GM08714 (cell line): ENCODE results near the gene MICU1.
"Not testable (repeated sequence)": the region's sequence is repeated elsewhere in the genome, so short reads cannot be mapped to it uniquely, and the experiment has no call there.

Source experiments
- H3K4me3 ChIP-seq: fragments of 200-500 bp; sonication (Bioruptor generic); 2 replicates; pipeline ENCODE4 v1.5.1; 2014; ENCODE audit warnings: mild to moderate bottlenecking, low read length, inconsistent platforms
- ZNF274 ChIP-seq: IDR thresholded peaks from 2 replicates; pipeline ENCODE4 v1.6.1; 2012; ENCODE audit warnings: mild to moderate bottlenecking, low read depth, low read length

Gene MICU1

DNA sequence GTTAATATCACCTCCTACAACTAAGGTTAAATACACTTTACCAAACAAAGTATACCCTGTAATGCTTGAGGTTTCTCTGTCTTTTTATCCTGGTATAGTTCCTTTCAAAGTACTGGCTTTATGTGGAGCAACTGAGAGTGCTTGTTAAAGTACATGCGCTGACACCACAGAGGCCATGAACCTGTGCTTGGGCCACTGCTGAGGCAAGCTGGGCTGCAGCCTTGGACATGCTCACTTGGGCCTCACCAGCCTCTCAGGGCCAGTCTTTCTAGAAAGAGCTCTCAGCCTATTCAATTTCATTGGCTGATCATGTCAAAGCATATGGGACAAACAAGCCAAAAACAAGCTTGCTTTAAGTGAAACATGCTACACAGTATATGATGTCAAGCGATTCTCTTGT is 145.0 kb downstream of the MICU1 start:
- H3K4me3 ChIP-seq, result no peak overlapping the region

DNA sequence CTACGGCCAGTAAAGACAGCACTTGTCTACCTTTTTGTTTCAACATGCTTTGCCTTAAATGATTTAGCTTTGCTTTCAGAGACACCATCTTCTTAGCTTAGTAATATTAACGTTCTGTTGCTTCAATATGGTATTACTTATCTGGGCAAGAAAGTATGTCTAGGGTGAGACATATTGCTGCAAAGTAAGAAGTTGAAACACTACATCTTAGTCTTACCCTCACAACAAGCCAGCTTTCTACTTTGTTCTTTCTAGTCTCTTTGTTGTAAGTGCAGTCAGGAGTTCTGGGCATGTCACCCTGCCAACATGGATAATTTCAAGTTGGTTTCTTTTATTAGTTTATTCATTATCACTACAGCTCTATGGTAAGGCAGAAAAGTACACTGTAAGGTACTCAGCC is 148.4 kb downstream of the MICU1 start:
- H3K4me3 ChIP-seq, result no peak overlapping the region
- TF ChIP-seq ZNF274, result no peak

More for the DNA sequence above, 145.0 kb downstream of the MICU1 start:
- no peak for TF ChIP-seq ZNF274

DNA sequence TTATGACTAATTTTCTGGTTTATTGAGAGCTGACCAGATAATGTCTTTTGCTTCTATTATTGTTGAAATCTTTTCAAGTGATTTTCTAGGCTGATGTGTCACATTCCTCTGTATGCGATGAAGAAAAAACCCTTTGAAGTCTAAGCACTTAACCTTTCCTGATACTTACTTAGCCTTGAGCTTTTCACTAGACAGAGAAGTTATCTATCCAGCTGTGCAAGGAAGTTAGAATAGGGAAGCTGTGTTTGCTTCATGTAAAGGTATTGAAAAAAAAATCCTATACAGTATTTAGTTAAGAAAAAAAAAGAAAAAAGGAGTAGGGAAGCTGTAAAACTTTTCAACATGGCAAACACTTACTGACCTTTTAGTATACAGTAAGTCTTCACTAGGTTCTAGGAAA is 153.6 kb downstream of the MICU1 start:
- H3K4me3 ChIP-seq, result no peak overlapping the region
- TF ChIP-seq ZNF274, result no peak

DNA sequence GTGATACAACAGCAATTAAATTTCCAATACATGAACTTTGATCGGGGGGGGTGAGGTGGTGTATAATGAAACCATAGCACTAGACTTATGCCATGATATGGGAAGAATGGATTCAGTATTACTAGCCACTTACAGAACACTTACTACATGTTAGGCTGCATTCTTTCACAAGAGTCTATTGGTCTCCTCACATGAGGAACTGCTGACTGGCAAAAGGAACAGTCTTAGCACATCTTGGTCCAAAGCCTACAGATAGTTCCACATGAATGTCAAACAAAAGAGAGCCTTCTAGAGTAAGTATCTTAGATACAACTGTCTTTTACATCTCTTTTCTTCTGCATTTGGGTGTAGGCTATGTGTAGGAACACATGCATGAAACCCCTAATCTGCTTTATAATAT is 155.2 kb downstream of the MICU1 start:
- TF ChIP-seq ZNF274, result no peak
- H3K4me3 ChIP-seq, result no peak overlapping the region

DNA sequence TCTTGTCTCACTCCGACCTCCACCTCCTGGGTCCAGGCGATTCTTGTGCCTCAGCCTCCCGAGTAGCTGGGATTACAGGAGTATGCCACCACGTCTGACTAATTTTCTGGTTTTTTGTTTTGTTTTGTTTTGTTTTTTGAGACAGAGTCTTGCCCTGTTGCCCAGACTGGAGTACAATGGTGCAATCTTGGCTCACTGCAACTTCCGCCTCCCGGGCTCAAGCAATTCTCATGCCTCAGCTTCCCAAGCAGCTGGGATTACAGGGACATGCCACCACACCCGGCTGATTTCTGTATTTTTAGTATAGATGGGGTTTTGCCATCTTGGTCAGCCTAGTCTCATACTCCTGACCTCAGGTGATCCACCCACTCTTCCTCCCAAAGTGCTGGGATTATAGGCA is 158.8 kb downstream of the MICU1 start:
- H3K4me3 ChIP-seq, result not testable (repeated sequence)

DNA sequence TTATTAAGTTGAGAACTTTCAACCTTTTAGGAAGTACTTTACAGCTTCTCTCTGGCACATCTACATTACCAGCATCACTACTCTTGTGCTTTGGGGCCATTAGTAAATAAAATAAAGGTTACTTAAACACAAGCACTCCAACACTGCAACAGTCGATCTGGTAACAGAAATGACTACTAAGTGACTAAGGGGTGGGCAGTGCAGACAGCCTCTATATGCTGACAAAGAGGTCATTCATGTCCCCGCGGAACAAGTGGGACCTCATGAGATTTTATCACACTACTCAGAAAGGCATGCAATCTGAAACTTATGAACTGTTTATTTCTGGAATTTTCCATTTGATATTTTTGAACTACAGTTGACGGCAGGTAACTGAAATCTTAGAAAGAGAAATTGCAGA is 159.9 kb downstream of the MICU1 start:
- H3K4me3 ChIP-seq, result no peak overlapping the region
- TF ChIP-seq ZNF274, result no peak

DNA sequence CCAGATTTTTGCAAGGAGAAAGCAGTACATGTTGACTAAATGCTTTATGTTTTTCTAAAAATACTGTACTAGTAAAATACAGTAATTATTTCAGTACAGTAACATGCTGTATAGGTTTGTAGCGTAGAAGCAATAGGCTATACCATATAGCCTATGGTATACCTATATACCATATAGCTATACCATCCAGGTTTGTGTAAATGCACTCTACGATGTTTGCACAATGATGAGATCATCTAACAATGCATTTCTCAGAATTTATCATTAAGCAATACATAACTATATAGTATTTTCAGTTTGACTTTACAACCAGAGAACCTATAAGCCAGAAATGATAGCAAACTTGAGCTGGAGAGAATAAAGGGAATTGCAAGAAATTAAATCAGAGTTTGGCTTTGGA is 161.4 kb downstream of the MICU1 start:
- H3K4me3 ChIP-seq, result no peak overlapping the region
- no peak for TF ChIP-seq ZNF274

DNA sequence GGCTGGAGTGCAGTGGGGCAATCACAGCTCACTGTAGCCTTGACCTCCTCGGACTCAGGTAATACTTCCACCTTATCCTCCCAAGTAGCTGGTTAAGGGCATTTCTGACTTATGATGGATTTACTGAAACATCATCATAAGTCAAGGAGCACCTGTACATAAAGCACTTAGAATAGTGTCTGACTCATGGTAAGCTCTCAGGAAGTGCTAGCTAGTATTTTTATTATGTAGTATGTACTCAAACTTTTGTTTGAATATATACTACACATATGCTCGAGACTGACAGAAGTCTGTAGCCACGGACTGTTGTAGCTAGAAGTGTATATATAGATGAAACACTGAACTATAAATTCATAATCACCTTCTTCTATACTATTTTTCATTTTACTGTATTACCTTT is 163.6 kb downstream of the MICU1 start:
- H3K4me3 ChIP-seq, result no peak overlapping the region
- TF ChIP-seq ZNF274, result no peak

DNA sequence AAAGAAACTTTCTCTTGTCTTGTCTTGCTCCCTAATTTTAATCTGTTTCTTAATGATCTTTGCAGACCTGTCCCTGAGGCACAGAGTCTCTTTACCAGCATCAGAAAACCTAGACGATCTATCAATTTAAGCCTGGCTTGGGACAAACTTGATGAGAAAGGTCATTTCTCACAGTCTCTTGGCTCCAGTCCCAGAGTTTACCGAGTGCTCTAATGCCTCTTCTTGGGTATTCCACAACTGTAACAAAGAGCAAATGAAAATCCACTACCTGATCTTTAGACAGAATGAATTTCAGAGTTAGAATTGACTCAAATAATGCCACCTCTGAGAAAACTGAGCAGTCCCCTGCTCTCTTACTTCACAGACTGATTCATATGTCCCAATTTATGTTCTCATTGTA is 164.8 kb downstream of the MICU1 start:
- H3K4me3 ChIP-seq, result no peak overlapping the region
- TF ChIP-seq ZNF274, result no peak

DNA sequence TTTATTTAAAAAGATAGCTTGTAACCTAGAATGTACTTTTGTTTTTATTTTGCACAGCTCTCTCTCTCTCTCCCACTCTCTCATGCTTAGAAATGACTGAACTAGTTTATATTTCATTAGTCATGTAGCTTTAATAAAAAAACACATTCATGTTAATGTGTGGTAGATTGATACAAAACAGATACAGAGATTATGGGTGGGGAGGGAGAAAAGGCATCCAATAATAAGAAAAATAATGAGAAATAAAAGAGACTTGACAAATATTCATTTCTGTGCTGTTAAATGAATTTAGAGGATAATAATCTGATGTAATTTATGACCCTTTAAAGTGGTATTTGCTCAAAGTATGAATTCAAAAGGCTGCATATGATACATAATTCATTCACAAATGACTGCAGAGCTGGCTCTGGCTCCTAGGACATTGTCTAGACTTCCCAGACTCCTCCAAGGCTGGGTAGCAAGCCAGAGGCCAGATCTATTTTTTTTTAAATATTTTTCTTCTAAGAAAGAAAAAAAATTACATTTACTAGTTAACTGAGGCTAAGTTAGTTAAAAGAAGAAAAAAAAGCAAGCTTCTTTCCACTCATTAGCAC is 165.5 kb downstream of the MICU1 start:
- H3K4me3 ChIP-seq, result no peak overlapping the region
- TF ChIP-seq ZNF274, result no peak

DNA sequence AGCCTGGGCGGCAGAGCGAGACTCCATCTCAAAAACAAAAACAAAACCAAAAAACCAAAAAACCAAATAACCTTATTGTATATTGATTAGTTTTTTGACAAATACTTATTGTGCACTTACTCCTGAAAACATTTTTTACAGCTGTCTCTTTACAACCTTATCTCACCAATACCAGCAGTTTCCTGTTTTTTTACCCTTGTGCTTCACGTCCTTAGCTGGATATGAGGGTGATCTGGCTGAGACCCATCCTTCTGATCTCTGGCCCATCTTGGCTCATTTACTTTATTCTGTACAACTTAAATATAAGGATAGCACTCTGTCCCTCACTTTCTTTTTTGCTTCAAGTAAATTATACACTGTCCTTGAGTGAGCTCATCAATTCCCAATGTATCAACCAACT is 166.6 kb downstream of the MICU1 start:
- no peak overlapping the region for H3K4me3 ChIP-seq
- no peak for TF ChIP-seq ZNF274

DNA sequence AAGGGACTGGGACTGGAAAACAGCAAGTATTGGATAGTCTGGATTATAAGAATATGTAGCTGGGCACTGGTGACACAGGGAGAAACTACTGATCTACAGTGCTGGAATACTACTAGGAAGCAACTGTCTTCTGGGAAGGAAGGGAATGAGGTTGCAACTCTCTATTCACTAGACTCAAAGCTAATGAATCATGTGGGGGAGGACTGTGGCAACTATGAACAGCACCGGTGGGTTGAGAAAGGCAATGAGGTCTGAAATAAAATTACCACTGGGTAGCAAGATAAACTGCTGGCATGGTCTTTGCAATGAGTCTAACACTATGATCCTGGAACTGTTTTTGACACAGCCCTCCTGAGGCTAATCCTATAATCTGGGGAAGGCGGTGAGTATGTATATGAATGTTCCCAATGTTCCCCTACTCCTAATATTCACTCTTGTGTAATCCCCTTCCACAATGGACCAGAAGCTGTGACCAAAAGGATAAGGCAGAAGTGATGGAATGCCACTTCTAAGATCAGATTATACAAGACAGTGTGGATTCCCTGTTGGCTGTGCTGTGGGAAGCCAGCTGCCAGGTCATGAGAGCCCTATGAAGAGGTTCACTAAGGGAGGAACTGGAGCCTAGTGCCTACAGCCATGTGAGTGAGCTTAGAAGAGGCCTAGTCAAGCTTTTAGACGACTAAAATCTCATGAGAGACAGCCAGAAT is 169.8 kb downstream of the MICU1 start:
- no peak overlapping the region for H3K4me3 ChIP-seq
- TF ChIP-seq ZNF274, result no peak

DNA sequence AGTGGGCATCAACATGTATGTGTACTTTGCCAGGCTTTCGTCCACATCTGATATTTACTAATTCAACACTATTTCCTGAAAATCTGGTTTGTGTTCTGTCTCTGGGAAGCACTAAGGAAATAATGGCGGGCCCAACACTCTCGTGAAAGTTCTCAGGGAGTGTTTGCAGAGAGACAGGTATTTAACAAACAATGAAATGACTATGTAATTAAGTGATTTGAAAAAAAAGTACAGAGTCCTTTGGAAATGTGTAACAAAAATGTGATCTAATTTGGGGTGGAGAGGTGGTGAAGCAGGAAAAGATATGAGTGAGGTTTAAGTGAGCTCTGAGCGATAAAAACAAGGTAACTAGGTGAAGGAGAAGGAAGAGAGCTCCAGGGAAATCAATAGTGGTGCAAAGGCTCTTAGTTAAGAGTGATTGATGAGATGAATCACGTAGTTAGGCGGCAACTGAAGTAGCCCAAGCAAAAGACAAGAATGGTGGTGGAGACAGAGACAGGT is 175.9 kb downstream of the MICU1 start:
- no peak overlapping the region for H3K4me3 ChIP-seq
- no peak for TF ChIP-seq ZNF274

DNA sequence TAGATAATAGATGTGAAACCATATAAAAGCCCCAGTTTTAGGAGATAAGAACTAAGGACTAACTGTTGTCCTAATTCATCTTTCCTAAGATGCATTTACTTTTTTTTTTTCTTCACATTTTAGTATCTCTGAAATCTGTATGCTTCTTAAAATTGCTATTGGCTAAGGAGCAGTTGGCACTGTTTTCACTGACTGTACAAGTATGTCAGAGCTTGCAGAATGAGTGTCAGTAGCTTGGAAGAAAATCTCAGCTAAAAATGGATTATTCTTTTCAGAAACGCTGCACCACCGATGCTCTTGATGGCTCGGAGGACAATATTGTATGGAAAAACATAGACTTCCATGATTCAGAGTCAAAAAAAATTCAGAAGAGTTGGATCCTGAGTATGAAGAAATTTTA is 180.0 kb downstream of the MICU1 start:
- no peak overlapping the region for H3K4me3 ChIP-seq
- TF ChIP-seq ZNF274, result no peak

DNA sequence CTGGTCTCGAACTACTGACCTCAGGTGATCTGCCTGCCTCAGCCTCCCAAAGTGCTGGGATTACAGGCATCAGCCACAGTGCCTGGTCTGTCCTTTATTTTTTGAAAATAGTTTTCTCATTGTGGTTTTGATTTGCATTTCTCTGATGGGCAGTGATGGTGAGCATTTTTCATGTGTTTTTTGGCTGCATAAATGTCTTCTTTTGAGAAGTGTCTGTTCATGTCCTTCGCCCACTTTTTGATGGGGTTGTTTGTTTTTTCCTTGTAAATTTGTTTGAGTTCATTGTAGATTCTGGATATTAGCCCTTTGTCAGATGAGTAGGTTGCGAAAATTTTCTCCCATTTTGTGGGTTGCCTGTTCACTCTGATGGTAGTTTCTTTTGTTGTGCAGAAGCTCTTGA is 182.9 kb downstream of the MICU1 start:
- not testable (repeated sequence) for H3K4me3 ChIP-seq

DNA sequence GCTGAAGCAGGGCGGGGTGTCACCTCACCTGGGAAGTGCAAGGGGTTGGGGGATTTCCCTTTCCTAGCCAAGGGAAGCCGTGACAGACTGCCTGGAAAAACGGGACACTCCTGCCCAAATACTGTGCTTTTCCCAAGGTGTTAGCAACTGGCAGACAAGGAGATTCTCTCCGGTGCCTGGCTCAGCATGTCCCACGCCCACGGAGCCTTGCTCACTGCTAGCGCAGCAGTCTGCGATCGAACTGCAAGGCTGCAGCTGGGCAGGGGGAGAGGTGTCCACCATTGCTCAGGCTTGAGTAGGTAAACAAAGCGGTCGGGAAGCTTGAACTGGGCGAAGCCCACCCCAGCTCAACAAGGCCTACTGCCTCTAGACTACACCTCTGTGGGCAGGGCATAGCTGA is 190.3 kb downstream of the MICU1 start:
- H3K4me3 ChIP-seq, result no peak overlapping the region
- no peak for TF ChIP-seq ZNF274

DNA sequence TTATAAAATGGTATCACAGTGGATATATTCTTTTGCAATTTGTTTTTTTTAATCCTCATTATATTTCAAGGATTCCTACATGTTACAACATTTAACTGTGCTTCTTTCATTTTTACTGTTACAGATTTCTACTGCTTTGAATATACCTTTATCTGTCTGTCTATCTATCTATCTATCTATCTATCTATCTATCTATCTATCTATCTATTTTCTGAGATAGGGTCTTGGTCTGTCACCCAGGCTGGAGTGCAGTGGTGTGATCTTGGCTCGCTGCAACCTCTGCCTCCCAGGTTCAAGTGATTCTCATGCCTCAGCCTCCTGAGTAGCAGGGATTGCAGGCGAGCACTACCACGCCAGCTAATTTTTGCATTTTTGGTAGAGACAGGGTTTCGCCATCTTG is 194.9 kb downstream of the MICU1 start:
- H3K4me3 ChIP-seq, result not testable (repeated sequence)
